Measurements from ENCODE around the gene ATG4A. TPM values are rescaled to one million over a fixed set of nuclear protein-coding genes. Genes with fewer than 3 reads are reported as not detected.

ATG4A gene
- total RNA-seq, 1 donor from 2014 or later, result 11.2 TPM

DNA sequence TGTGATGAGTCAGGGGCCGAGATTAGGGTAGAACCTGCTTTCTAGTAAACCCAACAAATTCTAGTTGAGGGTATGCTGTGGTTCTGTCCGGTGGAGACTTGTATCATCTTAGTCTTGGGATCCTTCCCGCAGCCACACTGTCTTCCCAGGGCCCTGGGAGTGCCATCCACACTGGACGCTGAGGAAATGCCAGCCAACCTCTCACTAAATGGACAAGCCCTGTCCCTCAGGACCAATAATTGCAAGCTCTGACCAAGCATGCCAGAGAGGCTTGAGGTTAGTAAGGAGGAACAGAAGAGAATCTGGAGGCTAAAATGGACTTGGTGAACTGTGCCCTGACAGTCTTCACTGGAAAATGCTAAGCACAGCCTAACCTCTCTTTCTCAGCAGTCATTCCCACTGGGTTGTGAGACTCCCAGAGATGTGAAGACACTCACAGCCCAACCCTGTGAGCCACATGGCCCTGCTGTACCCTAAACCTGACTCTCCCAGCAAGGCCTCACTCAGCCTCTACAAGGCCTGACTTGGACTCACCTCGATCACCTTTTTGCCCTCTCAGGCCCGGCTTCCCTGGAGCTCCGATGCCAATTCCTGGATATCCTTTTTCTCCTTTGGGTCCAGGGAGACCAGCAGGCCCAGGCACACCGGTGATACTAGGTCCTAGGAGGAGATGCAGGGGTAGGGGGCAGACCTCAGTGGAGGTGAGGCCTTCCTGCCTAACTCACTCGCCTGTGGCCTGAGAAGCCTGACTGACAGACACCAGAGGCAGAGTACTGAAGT is 77.6 kb downstream of the ATG4A start:
- no peak for DNase-seq (ENCODE audit: low spot score)

DNA sequence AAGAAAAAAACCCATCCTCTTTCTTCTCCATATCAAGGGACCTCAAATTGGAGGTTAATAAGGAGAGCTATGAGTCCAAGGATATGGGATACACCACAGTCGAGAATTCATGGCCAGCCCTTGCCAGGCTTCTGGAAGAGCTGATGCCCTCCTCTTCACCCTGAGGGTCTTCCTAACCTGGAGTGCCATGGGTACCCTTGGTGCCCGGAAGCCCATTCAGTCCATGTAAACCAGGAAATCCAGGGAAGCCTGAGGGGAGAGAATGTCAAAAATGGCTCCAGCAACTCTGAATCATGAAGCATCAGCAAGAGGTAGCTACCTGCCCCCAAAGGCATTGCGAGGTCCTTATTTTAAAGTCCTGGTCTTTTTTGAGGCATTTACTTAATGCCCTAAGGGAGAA is 78.2 kb downstream of the ATG4A start:
- no peak for DNase-seq (ENCODE audit: low spot score)

DNA sequence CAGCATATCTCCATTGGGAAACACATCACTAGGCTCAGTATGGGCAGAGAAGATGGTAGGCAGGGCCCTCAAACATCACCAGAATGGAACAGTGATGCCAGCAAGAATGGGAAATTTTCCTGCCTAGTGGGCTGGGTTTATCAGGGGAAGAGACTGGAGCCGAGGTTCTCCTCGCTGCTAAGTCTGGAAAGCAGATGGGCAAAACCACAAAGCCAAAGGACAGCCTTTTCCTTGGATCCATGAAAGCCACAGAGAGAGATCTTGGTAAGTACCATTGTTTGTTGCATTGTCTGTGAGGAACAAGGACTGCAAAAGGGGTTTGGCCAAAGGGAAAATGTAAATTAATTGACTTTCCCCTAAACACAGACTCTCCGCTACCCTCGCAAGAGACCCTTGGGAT is 80.1 kb downstream of the ATG4A start:
- no peak for DNase-seq (ENCODE audit: low spot score)

DNA sequence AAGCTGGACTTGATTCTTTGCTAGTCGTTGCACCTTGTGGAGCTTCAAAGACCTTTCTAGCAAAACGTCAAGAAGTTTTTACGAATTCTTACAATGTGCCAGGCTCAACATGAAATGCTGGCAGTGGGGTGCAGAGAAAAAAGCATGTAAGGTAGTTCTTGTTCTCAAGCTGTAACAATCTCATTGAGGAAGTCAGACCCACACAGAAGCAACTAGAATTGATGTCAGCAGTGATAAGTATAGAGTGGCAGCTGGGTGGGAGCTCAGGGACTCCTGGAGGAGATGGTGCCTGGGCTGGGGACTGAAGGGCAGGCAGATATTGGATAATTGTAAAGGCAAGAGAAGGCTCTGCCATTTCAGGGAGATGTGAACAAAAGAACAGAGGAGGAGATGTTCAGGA is 82.3 kb downstream of the ATG4A start:
- DNase-seq (ENCODE audit: low spot score), result no peak

DNA sequence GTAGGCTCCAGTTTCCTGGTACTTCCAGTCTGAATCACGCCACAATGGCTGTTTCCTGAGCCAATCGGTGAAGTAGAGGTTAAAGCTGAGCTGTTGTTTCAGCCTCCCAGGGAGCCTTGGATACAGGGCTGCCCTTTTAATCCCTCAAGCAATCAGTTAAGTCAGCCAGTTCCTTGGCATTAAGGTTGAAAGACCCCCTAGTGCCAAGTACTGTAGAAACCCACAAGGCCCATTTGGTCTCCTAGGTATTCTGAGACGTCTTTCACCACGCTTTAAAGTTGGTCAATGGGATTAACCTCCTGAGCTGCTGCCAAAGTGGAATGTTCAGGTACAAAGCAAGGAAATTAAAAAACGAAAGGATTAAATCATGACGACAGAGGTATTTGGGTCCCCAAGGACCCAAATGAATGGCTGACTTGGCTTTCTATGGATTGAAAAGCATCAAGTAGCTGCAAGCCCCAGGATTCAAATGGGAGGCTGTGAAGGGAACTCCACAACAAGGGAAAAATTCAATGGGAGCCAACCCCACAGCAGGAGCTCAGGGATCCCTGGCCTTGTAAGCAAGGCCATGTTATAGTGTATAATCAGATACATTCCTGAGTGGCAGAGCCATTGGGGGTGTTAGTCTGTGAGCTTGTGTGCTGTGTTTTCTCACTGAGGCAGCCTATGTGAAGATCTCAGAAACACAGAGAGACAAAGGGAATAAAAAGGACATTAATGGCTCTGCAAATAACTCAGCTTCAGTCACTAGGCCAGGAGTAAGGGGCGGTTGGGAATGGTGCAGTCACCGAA is 86.0 kb downstream of the ATG4A start:
- no peak for DNase-seq (ENCODE audit: low spot score)

DNA sequence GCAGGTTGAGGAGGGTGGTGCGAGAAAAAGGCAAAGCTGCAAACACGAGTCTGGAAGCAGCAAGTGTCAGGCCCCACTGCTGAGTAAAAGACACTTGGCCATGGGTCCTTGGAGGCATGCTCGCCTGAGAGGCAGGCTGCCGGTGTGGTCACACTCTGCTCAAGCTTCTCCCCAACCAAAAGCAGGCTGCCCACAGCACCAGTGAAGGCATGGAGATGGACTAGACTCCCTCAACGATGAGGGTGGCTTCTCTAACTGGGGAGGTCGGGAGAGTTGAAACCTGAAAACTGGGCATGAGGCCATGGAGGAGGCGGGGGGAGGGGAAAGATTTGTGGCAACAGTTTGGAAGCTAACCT is 86.5 kb downstream of the ATG4A start:
- no peak for DNase-seq (ENCODE audit: low spot score)

DNA sequence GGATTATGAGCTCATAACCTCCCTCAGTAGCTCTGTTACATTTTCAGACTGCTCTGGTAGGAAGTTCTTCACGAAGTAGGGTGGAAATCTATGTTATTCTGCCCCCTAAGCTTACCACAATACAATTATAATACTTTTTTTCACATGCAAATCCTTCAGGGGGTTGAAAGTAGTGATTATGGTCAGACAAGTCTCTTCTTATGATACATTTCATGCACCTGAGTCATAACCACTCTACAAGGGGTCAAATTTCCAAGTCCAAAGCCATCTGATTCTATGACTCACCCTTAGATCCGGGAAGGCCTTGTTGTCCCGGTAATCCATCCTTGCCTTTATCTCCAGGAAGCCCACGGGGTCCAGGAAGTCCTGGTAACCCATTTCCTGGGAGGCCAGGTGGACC is 95.2 kb downstream of the ATG4A start:
- no peak for DNase-seq (ENCODE audit: low spot score)

DNA sequence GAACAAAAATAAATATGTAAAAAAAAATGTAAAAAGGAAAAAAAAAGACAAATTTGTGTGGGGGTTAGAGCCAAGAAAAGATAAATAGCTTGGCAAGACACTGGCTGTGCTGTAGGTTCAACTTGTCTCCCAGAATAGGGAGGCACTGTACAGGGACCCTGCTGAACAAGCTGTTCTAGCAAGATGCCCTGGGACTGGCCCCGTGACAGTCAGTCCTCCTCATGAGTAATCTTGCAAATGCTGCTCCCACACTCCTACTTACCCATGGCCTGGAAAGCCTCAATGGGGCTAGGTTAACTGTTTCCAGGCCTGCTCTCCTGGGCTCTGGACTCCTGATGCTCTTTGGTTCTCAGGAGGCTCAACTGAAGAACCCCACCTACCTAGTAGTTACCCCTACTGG is 106.8 kb downstream of the ATG4A start:
- no peak for DNase-seq (ENCODE audit: low spot score)

DNA sequence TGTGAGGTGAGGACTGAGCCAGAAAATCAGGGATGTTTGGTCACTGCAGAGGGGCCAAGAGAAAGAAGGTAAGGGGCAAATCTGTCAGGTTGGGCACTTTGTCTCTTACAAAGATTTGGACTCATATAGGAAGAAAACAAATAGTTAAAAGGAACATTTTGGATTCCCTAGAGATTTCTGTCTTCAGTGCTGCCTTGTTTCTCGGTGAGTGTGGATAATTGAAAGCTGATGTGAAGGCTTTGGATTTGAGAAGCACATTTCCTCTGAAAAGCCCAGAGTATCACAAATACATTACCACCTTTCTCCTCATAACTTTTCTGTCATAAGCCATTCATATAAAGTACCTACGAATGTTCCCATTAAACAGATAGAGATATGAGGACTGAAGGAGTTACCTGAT is 107.5 kb downstream of the ATG4A start:
- no peak for DNase-seq (ENCODE audit: low spot score)

DNA sequence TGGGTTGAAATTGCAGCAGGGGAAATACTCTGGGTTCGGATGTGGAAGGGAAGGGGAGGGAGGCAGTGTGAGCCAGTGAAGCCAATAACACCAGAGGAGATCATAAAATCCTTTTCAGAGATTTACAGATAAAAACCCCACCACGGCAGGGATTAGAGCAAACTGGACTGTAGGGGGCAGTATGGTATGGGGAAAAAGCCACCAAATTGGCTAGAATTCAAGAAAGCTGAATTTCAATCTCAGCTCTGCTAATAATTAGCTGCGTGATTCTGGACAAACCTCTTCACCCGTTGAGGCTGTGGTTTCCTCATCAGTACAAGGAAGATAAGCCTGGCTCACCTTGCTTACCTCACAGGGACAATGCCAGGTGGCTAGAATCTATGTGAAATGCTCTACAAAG is 108.1 kb downstream of the ATG4A start:
- no peak for DNase-seq (ENCODE audit: low spot score)

DNA sequence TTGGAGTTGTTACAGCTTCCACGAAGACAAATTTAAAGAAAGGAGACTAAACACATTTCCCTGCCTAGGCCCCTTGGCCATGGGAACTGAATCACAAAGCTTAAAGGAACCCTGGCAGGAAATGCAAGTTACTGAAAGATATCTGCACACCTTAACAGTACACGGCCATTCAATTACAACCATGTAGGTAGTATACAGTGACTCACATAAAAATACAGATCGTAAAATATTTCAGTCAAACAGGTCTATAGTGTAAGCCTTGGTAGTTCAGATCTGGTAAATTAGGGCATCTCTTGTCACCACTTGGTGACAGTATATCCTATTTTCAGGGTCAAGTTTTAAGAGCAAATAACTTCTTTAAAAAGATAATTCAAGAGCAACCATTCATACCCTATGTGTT is 112.0 kb downstream of the ATG4A start:
- no peak for DNase-seq (ENCODE audit: low spot score)

Other genes with a start within 250 kb of the ATG4A start
- not detected for gene TEX13B, start 109.4 kb upstream of the ATG4A start, total RNA-seq
- 56.9 TPM for gene VSIG1, start 46.7 kb upstream of the ATG4A start, total RNA-seq
- gene PSMD10, start 236 bp upstream of the ATG4A start, total RNA-seq, result 41.2 TPM